HCT116 (cell line): ENCODE data around the gene MEGF8. TPM values are rescaled to one million over a fixed set of nuclear protein-coding genes. Genes with fewer than 3 reads are reported as not detected.
A peak's percentile ranks its signal among the peaks of the same experiment; 100 is the strongest.

ENCODE experiments used
- ATAC-seq: fragments of 200-7000 bp; cut with Tn5 transposase; 2 replicates; pipeline ENCODE4 v1.9.1; 2020; ENCODE audit warnings: mild to moderate bottlenecking, moderate library complexity
- BruUV-seq: library from RNA; stranded (reverse); fragments of 400-500 nt; replicated peaks from 2 replicates; lab custom pipeline; 2021; lab: Mats Ljungman, UMichigan
- CTCF ChIA-PET: fragments of 300-600 bp; sonication (Branson Sonifier 250); formaldehyde crosslinking; loops from one replicate; lab custom pipeline; 2021; ENCODE audit warnings: antibody characterized with exemption; lab: Charles Lee
- POLR2A ChIA-PET: fragments of 300-600, 350-600 bp; sonication (Branson Sonifier 250); formaldehyde crosslinking; loops from one replicate; lab custom pipeline; 2021; ENCODE audit warnings: antibody characterized with exemption; lab: Charles Lee
- RAD21 ChIA-PET, 2 experiments: fragments of 300-600 bp; sonication (Branson Sonifier 250); formaldehyde crosslinking; loops; one replicate each; lab custom pipeline; 2023; ENCODE audit warnings: low total read pairs in 2 of 2; ENCODE audit not compliant: uncharacterized antibody in 2 of 2, unreplicated experiment in 2 of 2, low non-redundant PET in 1 of 2; lab: Charles Lee
- DNase-seq: peaks from one replicate; pipeline ENCODE4 v3.0.0-alpha.2; 2010; ENCODE audit warnings: low read depth, low spot score
- H2AFZ ChIP-seq: fragments of 200-600 bp; shearing (Covaris generic), sonication (generic); 2 replicates; pipeline ENCODE4 v1.6.1; 2017; ENCODE audit warnings: low read depth, mixed run types, mixed read lengths, antibody characterized with exemption, low read length; ENCODE audit not compliant: poor library complexity, severe bottlenecking
- H3K27ac ChIP-seq: 2 replicates; pipeline ENCODE4 v1.5.1; 2012; ENCODE audit warnings: low read depth, low read length
- H3K27me3 ChIP-seq: fragments of 200-600 bp; sonication (generic); 2 replicates; pipeline ENCODE4 v1.6.1; 2016; ENCODE audit warnings: mixed run types, low read length, mixed read lengths; ENCODE audit not compliant: insufficient read depth
- H3K36me3 ChIP-seq, 2 experiments: fragments of 200-500 bp in 1 of 2; fragments of 200-600 bp in 1 of 2; sonication (Bioruptor generic) in 1 of 2; sonication (generic) in 1 of 2; 2 replicates each; pipeline versions ENCODE4 v1.5.1 to v1.6.1; 2014 to 2016; ENCODE audit warnings: low read length in 2 of 2, inconsistent platforms in 1 of 2, mixed read lengths in 1 of 2, mixed run types in 1 of 2; ENCODE audit not compliant: insufficient read depth in 2 of 2, control insufficient read depth in 1 of 2
- H3K4me1 ChIP-seq, 2 experiments: fragments of 200-600 bp in 1 of 2; sonication (generic) in 1 of 2; 2 replicates each; pipeline versions ENCODE4 v1.5.1 to v1.6.1; 2012 to 2017; ENCODE audit warnings: low read length in 2 of 2, inconsistent platforms in 1 of 2, mild to moderate bottlenecking in 1 of 2, mixed read lengths in 1 of 2, mixed run types in 1 of 2, moderate library complexity in 1 of 2; ENCODE audit not compliant: insufficient read depth in 2 of 2, control insufficient read depth in 1 of 2
- H3K4me2 ChIP-seq: fragments of 200-600 bp; sonication (generic); 2 replicates; pipeline ENCODE4 v1.6.1; 2017; ENCODE audit warnings: mixed run types, low read length, mixed read lengths
- H3K4me3 ChIP-seq, 2 experiments: fragments of 200-600 bp in 1 of 2; sonication (generic) in 1 of 2; replicated peaks in 1 of 2; 2 replicates each; pipeline ENCODE4 v1.5.1; 2011 to 2016; ENCODE audit warnings: low read length in 2 of 2, control low read depth in 1 of 2, low read depth in 1 of 2, mild to moderate bottlenecking in 1 of 2, mixed read lengths in 1 of 2, mixed run types in 1 of 2
- H3K79me2 ChIP-seq: fragments of 200-600 bp; sonication (generic); 2 replicates; pipeline ENCODE4 v1.6.1; 2017; ENCODE audit warnings: mild to moderate bottlenecking, mixed run types, low read length, moderate library complexity, mixed read lengths; ENCODE audit not compliant: insufficient read depth
- H3K9ac ChIP-seq: fragments of 200-600 bp; sonication (generic); 2 replicates; pipeline ENCODE4 v1.6.1; 2016; ENCODE audit warnings: low read length, mixed read lengths
- H3K9me2 ChIP-seq: fragments of 200-600 bp; sonication (generic), shearing (Covaris generic); 2 replicates; pipeline ENCODE4 v1.6.1; 2017; ENCODE audit warnings: mixed run types, mild to moderate bottlenecking, moderate library complexity; ENCODE audit not compliant: insufficient read depth
- H3K9me3 ChIP-seq, 2 experiments: fragments of 200-500 bp in 1 of 2; fragments of 200-600 bp in 1 of 2; sonication (Bioruptor generic) in 1 of 2; sonication (generic) in 1 of 2; 2 replicates each; pipeline ENCODE4 v1.6.1; 2014 to 2017; ENCODE audit warnings: low read length in 2 of 2, mixed read lengths in 2 of 2, inconsistent platforms in 1 of 2, low read depth in 1 of 2, mild to moderate bottlenecking in 1 of 2, mixed run types in 1 of 2, moderate library complexity in 1 of 2; ENCODE audit not compliant: control insufficient read depth in 1 of 2, insufficient read depth in 1 of 2
- H4K20me1 ChIP-seq: fragments of 200-600 bp; sonication (generic), shearing (Covaris generic); 2 replicates; pipeline ENCODE4 v1.6.1; 2017; ENCODE audit warnings: mixed run types, mild to moderate bottlenecking, moderate library complexity; ENCODE audit not compliant: insufficient read depth
- CBX3 ChIP-seq: IDR thresholded peaks from 2 replicates; pipeline ENCODE4 v1.6.1; 2012; ENCODE audit warnings: low read depth
- CEBPB ChIP-seq: IDR thresholded peaks from 2 replicates; pipeline ENCODE4 v1.6.1; 2012; ENCODE audit warnings: low read depth
- EZH2phosphoT487 ChIP-seq: fragments of 200-600 bp; IDR thresholded peaks from 2 replicates; pipeline ENCODE4 v1.6.1; 2018; ENCODE audit warnings: antibody characterized with exemption, borderline replicate concordance
- RAD21 ChIP-seq: IDR thresholded peaks from 2 replicates; pipeline ENCODE4 v1.6.1; 2012; ENCODE audit warnings: low read depth, mild to moderate bottlenecking
- SIN3A ChIP-seq: IDR thresholded peaks from 2 replicates; pipeline ENCODE4 v1.6.1; 2012; ENCODE audit warnings: low read depth
- SP1 ChIP-seq: IDR thresholded peaks from 2 replicates; pipeline ENCODE4 v1.6.1; 2012; ENCODE audit warnings: low read depth
- TCF7L2 ChIP-seq: IDR thresholded peaks from 2 replicates; pipeline ENCODE4 v1.7.0; 2011; ENCODE audit warnings: borderline replicate concordance, inconsistent platforms; ENCODE audit not compliant: insufficient read depth, insufficient read length; ENCODE audit errors: extremely low read depth
- ZBTB33 ChIP-seq: IDR thresholded peaks from 2 replicates; pipeline ENCODE4 v1.6.1; 2011; ENCODE audit warnings: mild to moderate bottlenecking, low read length, moderate library complexity; ENCODE audit not compliant: insufficient replicate concordance; ENCODE audit errors: extremely low read depth
- ZFX ChIP-seq: fragments of 450-650 bp; IDR thresholded peaks from 2 replicates; pipeline ENCODE4 v1.6.1; 2017
- intact Hi-C: fragments of 100-400 bp; cut with micrococcal nuclease; formaldehyde crosslinking; loops from 2 replicates; pipeline ENCODE4 v1.10.0; 2022
- total RNA-seq: library from RNA; stranded (reverse); gene quantifications from one replicate; pipeline ENCODE4 v1.2.1, GENCODE V29; 2021; ENCODE audit not compliant: unreplicated experiment
- TF ChIP-seq, protein P1 (sequence below): IDR thresholded peaks from 2 replicates; pipeline ENCODE4 v1.6.1; 2012

Gene MEGF8
- total RNA-seq, 1 experiment from 2014 or later: 24.0 TPM

DNA sequence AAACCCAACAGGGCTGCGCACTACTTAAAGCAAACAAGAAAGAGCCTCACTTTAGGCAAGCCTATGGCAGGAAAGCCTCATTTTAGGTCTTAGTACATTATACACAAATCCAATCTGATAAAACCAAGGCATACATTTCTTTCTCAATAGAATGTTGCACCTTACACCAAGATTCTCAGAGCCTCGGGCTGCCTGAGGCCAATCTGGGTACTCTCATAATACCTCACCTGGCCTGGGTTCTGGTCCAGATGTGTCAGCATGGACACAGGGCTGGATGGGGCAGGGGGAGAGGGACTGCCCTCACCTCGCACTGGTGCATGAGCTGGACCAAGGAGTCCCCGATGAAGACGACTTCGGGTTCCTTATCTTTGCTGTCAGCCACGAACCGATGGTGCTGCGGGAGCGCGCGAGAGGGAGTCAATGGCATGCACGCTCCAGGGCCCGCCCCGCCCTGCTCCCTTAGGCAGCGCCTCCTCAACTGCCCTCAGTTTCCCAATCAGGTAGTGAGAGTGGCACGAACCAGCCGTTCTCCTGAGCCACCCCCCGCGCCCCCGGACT lies 23.7 kb upstream of the MEGF8 start, which contains the start of gene PRR19:
TSS of gene PRR19 (plus strand) at position 487 of the 558 bp plus-strand sequence. CDS start 7,453 bp downstream, outside the sequence.
- no peaks in the 10 kb centered on the region for H4K20me1 ChIP-seq
- H3K36me3 ChIP-seq: peaks cover 2 to 3% of the 10 kb centered on the region in 2 experiments; a peak in 2 of 4 replicates
- DNase-seq: no peak
- H3K9ac ChIP-seq: peak within 1 kb of the TSS; percentile 88
- peak within 1 kb of the TSS; percentile 56 for H2AFZ ChIP-seq
- no peaks in the 10 kb centered on the region for H3K9me3 ChIP-seq
- ChIA-PET CTCF (interaction anchor here (0.6 to 1.0 kb wide), 4 partner anchors 8 to 58 kb away, joined by 3 to 4 read pairs (median 4); no protein-coding TSS in a partner anchor), RAD21 (interaction anchor here (0.7 to 0.8 kb wide), 3 partner anchors 20 to 182 kb away, joined by 3 to 4 read pairs (median 3); no protein-coding TSS in a partner anchor), POLR2A (interaction anchor here (0.6 to 2.3 kb wide), 6 partner anchors 9 to 59 kb away, joined by 3 to 7 read pairs (median 4); no protein-coding TSS in a partner anchor)
- H3K4me3 ChIP-seq: peak within 1 kb of the TSS; percentile 85 to 98
- no peaks in the 10 kb centered on the region for H3K27me3 ChIP-seq
- peak within 1 kb of the TSS; percentile 91 for H3K27ac ChIP-seq
- ATAC-seq: peak; percentile 49
- peaks cover 22 to 30% of the 10 kb centered on the region in 2 experiments for H3K4me1 ChIP-seq
- peak within 1 kb of the TSS; percentile 88 for H3K4me2 ChIP-seq
- no peak for TF ChIP-seq TCF7L2
- TF ChIP-seq RAD21: no peak
- TF ChIP-seq ZBTB33: no peak
- TF ChIP-seq, protein P1, sequence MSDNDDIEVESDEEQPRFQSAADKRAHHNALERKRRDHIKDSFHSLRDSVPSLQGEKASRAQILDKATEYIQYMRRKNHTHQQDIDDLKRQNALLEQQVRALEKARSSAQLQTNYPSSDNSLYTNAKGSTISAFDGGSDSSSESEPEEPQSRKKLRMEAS: no peak
- TF ChIP-seq SP1: no peak
- TF ChIP-seq CEBPB: no peak
- TF ChIP-seq ZFX: no peak
- TF ChIP-seq CBX3: no peak
- TF ChIP-seq SIN3A: no peak
- no peak for TF ChIP-seq EZH2phosphoT487
- H3K79me2 ChIP-seq: peaks cover 11% of the 10 kb centered on the region; the same call in 1 of the 2 replicates
- TSS peak; percentile 76 for BruUV-seq
- H3K9me2 ChIP-seq: no peaks in the 10 kb centered on the region
- intact Hi-C loops: no loop called here
